GM23338 (cell line): ENCODE data around the gene KIF22. TPM values are rescaled to one million over a fixed set of nuclear protein-coding genes. Genes with fewer than 3 reads are reported as not detected.

Source experiments
- ATAC-seq: fragments of 200-7000 bp; cut with Tn5 transposase; 3 replicates; pipeline ENCODE4 v1.9.1; 2020
- DNase-seq: peaks from one replicate; pipeline ENCODE4 v3.0.0-alpha.2; 2015; ENCODE audit warnings: low spot score
- H2AFZ ChIP-seq: fragments of 200-600 bp; sonication (generic); 2 replicates; pipeline ENCODE4 v1.8.0; 2016; ENCODE audit warnings: antibody characterized with exemption, mild to moderate bottlenecking, moderate library complexity
- H3F3A ChIP-seq: fragments of 200-600 bp; sonication (generic); replicated peaks from 2 replicates; pipeline ENCODE4 v1.8.0; 2017; ENCODE audit warnings: antibody characterized with exemption, mixed run types, low read depth
- H3K27ac ChIP-seq: fragments of 200-600 bp; sonication (generic); 2 replicates; pipeline ENCODE4 v1.6.1; 2016; ENCODE audit warnings: low read depth
- H3K27me3 ChIP-seq: fragments of 200-600 bp; sonication (generic); 2 replicates; pipeline ENCODE4 v1.8.0; 2016; ENCODE audit warnings: mild to moderate bottlenecking, mixed run types, moderate library complexity; ENCODE audit not compliant: insufficient read depth
- H3K36me3 ChIP-seq: fragments of 200-600 bp; sonication (generic); 2 replicates; pipeline ENCODE4 v1.8.0; 2016; ENCODE audit warnings: mild to moderate bottlenecking; ENCODE audit not compliant: insufficient read depth
- H3K4me1 ChIP-seq: fragments of 200-600 bp; sonication (generic); 2 replicates; pipeline ENCODE4 v1.8.0; 2016; ENCODE audit warnings: mild to moderate bottlenecking, moderate library complexity; ENCODE audit not compliant: insufficient read depth
- H3K4me2 ChIP-seq: fragments of 200-600 bp; sonication (generic); 2 replicates; pipeline ENCODE4 v1.7.1; 2017; ENCODE audit warnings: mixed run types
- H3K4me3 ChIP-seq: fragments of 200-600 bp; sonication (generic); 2 replicates; pipeline ENCODE4 v1.6.1; 2016; ENCODE audit warnings: mixed run types
- H3K79me2 ChIP-seq: fragments of 200-600 bp; sonication (generic); replicated peaks from 2 replicates; pipeline ENCODE4 v1.8.0; 2017; ENCODE audit warnings: mild to moderate bottlenecking; ENCODE audit not compliant: insufficient read depth
- H3K9me2 ChIP-seq: fragments of 200-600 bp; sonication (generic); 2 replicates; pipeline ENCODE4 v1.8.0; 2017; ENCODE audit not compliant: insufficient read depth
- H4K20me1 ChIP-seq: fragments of 200-600 bp; sonication (generic); replicated peaks from 2 replicates; pipeline ENCODE4 v1.8.0; 2017; ENCODE audit warnings: mild to moderate bottlenecking; ENCODE audit not compliant: insufficient read depth
- H3K27ac Mint-ChIP-seq: 2 replicates; pipeline ENCODE4 v1.8.0; 2020; ENCODE audit warnings: inconsistent platforms, mild to moderate bottlenecking, moderate library complexity, mixed read lengths
- H3K27me3 Mint-ChIP-seq: 3 replicates; pipeline ENCODE4 v1.8.0; 2022; ENCODE audit warnings: low read depth, mild to moderate bottlenecking, moderate library complexity, mixed read lengths, inconsistent platforms; ENCODE audit not compliant: insufficient read depth, poor library complexity
- H3K36me3 Mint-ChIP-seq: 3 replicates; pipeline ENCODE4 v1.8.0; 2021; ENCODE audit warnings: low read depth, mild to moderate bottlenecking, inconsistent platforms, moderate library complexity, mixed read lengths
- H3K4me1 Mint-ChIP-seq: 3 replicates; pipeline ENCODE4 v1.8.0; 2020; ENCODE audit warnings: mild to moderate bottlenecking, inconsistent platforms, mixed read lengths
- H3K4me3 Mint-ChIP-seq: 3 replicates; pipeline ENCODE4 v1.8.0; 2021; ENCODE audit warnings: moderate library complexity, mild to moderate bottlenecking, inconsistent platforms, mixed read lengths
- H3K9me3 Mint-ChIP-seq: 3 replicates; pipeline ENCODE4 v1.8.0; 2020; ENCODE audit warnings: moderate library complexity, mild to moderate bottlenecking, inconsistent platforms, mixed read lengths
- CREB1 ChIP-seq: fragments of 250-450 bp; sonication (Bioruptor Pico); IDR thresholded peaks from 2 replicates; pipeline ENCODE4 v1.5.0; 2020; ENCODE audit warnings: low read depth, mild to moderate bottlenecking, moderate library complexity
- EZH2 ChIP-seq: fragments of 200-600 bp; sonication (generic); IDR thresholded peaks from one replicate; pipeline ENCODE4 v1.8.0; 2017; ENCODE audit warnings: antibody characterized with exemption, mild to moderate bottlenecking, low read depth; ENCODE audit not compliant: unreplicated experiment
- EZH2phosphoT487 ChIP-seq: fragments of 200-600 bp; sonication (generic); IDR thresholded peaks from one replicate; pipeline ENCODE4 v1.8.1; 2018; ENCODE audit warnings: antibody characterized with exemption; ENCODE audit not compliant: unreplicated experiment
- NANOG ChIP-seq: IDR thresholded peaks from 2 replicates; pipeline ENCODE4 v1.6.1; 2016; ENCODE audit warnings: antibody characterized with exemption, borderline replicate concordance
- POLR2AphosphoS5 ChIP-seq: IDR thresholded peaks from 2 replicates; pipeline ENCODE4 v1.6.1; 2016; ENCODE audit warnings: antibody characterized with exemption, low read depth
- ZNF114 ChIP-seq: fragments of 250-450 bp; sonication (Bioruptor Pico); IDR thresholded peaks from 2 replicates; pipeline ENCODE4 v1.5.0; 2020; ENCODE audit warnings: mild to moderate bottlenecking, moderate library complexity
- ZNF331 ChIP-seq: fragments of 250-450 bp; sonication (Bioruptor Pico); IDR thresholded peaks from 2 replicates; pipeline ENCODE4 v1.5.0; 2020; ENCODE audit warnings: low read depth, mild to moderate bottlenecking, moderate library complexity
- polyA plus RNA-seq: library from polyadenylated mRNA; unstranded; fragments of >200 nt; fragmentation: Nextera tagmentation; extraction: Ambion mirVana; gene quantifications from 2 replicates; pipeline ENCODE4 v1.2.1, GENCODE V29; 2016
- total RNA-seq: library from RNA; depleted of rRNA; stranded (reverse); fragments of >200 nt; shearing (Covaris generic); gene quantifications from 2 replicates; pipeline ENCODE4 v1.2.3, GENCODE V29; 2014
- TF ChIP-seq, protein P1 (sequence below): IDR thresholded peaks from one replicate; pipeline ENCODE4 v1.6.1; 2018; ENCODE audit warnings: antibody characterized with exemption; ENCODE audit not compliant: unreplicated experiment
- TF ChIP-seq, protein P2 (sequence below): IDR thresholded peaks from 2 replicates; pipeline ENCODE4 v1.6.1; 2016; ENCODE audit warnings: antibody characterized with exemption

The KIF22 gene
- total and polyA plus RNA-seq, 2 experiments from 2014 or later, result 110 to 192 TPM

DNA sequence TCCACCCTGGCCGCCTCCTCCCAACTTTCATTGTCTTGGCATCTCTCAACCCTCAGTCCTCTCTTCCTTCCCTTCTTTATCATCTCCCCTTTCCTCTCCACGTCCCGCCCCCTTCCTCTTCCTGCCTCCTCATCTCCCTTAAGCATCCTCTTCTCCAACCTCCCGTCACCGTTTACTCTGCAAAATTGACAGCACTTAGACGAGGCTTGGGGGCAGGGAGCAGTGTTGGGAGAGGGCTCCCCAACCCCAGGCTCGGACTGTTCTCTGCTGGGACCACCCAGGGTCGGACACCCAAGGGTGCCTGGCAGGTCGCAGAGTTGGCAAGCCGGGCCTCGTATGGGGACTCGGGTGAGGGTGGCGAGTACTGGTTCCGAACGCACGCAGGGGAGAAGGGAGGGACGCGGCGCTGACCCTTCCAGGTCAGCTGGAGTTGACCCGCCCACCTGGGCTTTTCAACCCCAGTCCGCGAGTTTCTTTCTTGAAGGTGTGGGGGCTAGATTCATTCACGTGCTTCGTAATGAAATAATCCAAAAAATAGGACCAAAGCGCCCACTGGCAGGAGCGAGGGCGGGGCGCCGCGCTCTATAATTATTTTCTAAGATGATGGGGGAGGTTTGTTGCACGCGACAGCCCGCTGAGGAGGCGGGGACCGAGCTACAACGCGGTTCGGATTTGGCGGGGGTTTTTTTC, 24.6 kb downstream of the KIF22 start:
- peak overlapping the region; percentile 96 for H3K4me3 Mint-ChIP-seq
- H3K27ac Mint-ChIP-seq, result peak overlapping the region; percentile 63
- peaks cover 53% of the 10 kb centered on the region for H3K4me1 ChIP-seq
- H3K79me2 ChIP-seq, result peaks cover 23% of the 10 kb centered on the region
- peaks cover 57% of the 10 kb centered on the region for H3K4me1 Mint-ChIP-seq
- no peaks in the 10 kb centered on the region for H3K27me3 ChIP-seq
- H4K20me1 ChIP-seq, result 0 out of 2 replicates have a peak, but pooled peaks cover 2% of the 10 kb centered on the region
- peak overlapping the region; percentile 100 for H3K4me3 ChIP-seq
- ATAC-seq (no peak), DNase-seq (peak; percentile 71)
- peak overlapping the region; percentile 69; the same call in 1 of the 2 replicates for H2AFZ ChIP-seq
- peak overlapping the region; percentile 78 for H3K27ac ChIP-seq
- H3K9me2 ChIP-seq, result no peaks in the 10 kb centered on the region
- H3K9me3 Mint-ChIP-seq, result peaks cover 4% of the 10 kb centered on the region; the same call in 1 of the 3 replicates
- no peak for TF ChIP-seq POLR2AphosphoS5
- TF ChIP-seq, protein P1, sequence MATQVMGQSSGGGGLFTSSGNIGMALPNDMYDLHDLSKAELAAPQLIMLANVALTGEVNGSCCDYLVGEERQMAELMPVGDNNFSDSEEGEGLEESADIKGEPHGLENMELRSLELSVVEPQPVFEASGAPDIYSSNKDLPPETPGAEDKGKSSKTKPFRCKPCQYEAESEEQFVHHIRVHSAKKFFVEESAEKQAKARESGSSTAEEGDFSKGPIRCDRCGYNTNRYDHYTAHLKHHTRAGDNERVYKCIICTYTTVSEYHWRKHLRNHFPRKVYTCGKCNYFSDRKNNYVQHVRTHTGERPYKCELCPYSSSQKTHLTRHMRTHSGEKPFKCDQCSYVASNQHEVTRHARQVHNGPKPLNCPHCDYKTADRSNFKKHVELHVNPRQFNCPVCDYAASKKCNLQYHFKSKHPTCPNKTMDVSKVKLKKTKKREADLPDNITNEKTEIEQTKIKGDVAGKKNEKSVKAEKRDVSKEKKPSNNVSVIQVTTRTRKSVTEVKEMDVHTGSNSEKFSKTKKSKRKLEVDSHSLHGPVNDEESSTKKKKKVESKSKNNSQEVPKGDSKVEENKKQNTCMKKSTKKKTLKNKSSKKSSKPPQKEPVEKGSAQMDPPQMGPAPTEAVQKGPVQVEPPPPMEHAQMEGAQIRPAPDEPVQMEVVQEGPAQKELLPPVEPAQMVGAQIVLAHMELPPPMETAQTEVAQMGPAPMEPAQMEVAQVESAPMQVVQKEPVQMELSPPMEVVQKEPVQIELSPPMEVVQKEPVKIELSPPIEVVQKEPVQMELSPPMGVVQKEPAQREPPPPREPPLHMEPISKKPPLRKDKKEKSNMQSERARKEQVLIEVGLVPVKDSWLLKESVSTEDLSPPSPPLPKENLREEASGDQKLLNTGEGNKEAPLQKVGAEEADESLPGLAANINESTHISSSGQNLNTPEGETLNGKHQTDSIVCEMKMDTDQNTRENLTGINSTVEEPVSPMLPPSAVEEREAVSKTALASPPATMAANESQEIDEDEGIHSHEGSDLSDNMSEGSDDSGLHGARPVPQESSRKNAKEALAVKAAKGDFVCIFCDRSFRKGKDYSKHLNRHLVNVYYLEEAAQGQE, result no peak
- TF ChIP-seq EZH2phosphoT487, result no peak
- TF ChIP-seq, protein P2, sequence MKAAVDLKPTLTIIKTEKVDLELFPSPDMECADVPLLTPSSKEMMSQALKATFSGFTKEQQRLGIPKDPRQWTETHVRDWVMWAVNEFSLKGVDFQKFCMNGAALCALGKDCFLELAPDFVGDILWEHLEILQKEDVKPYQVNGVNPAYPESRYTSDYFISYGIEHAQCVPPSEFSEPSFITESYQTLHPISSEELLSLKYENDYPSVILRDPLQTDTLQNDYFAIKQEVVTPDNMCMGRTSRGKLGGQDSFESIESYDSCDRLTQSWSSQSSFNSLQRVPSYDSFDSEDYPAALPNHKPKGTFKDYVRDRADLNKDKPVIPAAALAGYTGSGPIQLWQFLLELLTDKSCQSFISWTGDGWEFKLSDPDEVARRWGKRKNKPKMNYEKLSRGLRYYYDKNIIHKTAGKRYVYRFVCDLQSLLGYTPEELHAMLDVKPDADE, result no peak
- TF ChIP-seq ZNF331 (CRISPR knock-in tag), result no peak
- no peak for TF ChIP-seq EZH2
- TF ChIP-seq ZNF114 (CRISPR knock-in tag), result no peak
- H3K36me3 Mint-ChIP-seq, result peaks cover 36% of the 10 kb centered on the region
- H3K4me2 ChIP-seq, result peak overlapping the region; percentile 98
- peaks cover 38% of the 10 kb centered on the region for H3F3A ChIP-seq
- H3K36me3 ChIP-seq, result peaks cover 13% of the 10 kb centered on the region
- H3K27me3 Mint-ChIP-seq, result peaks cover 35% of the 10 kb centered on the region

DNA sequence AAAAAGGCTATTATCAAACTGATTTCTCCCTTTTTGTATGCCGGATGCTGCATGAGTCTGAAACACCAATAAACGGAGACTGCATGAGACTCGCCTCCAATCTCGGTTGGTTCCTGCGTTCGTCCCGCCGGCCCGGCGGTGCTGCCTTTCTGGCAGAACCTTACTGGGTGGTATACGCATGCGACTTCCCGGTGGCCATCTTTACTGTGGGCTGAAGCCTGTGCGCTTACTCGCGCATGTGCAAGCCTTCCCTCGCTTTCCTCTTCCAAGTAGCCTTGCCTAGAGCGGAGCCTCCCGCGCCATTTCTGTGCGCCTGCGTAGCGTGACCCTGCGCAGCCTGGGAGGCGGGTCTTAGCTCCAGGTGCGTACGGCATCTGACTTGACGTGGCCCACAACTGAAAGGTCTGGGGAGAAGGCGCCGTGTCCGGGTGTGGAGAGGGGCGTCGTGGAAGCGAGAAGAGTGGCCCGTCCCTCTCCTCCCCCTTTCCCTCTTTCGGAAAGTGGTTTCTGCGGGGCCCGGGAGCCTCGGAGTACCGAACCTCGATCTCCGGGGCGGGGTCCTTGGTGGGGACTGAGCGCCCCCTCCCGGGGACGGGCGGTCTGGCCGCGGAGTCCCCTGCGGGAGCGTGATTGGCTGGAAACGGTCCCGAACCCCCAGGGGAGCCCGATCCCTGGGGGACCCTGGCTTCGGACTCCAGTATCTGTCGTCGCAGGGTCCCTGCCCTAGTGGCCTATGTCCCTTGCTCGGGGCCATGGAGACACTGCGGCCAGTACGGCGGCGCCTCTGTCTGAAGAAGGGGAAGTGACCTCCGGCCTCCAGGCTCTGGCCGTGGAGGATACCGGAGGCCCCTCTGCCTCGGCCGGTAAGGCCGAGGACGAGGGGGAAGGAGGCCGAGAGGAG, 25.5 kb downstream of the KIF22 start, which contains the start of gene PAGR1:
Gene PAGR1 (plus strand): TSS at position 360 of the 901 bp plus-strand sequence. CDS start 374 bp downstream, at position 734.
- 0 out of 2 replicates have a peak, but pooled peaks cover 2% of the 10 kb centered on the region for H4K20me1 ChIP-seq
- H3K27me3 ChIP-seq, result no peaks in the 10 kb centered on the region
- H3K27ac ChIP-seq, result peak within 1 kb of the TSS; percentile 78
- peak within 1 kb of the TSS; percentile 96 for H3K4me3 Mint-ChIP-seq
- DNase-seq (peak; percentile 99), ATAC-seq (peak; percentile 46)
- no peaks in the 10 kb centered on the region for H3K9me2 ChIP-seq
- peak within 1 kb of the TSS; percentile 97 for H2AFZ ChIP-seq
- H3K4me1 ChIP-seq, result peaks cover 45% of the 10 kb centered on the region
- peaks cover 31% of the 10 kb centered on the region; the same call in 1 of the 2 replicates for H3F3A ChIP-seq
- peaks cover 35% of the 10 kb centered on the region for H3K36me3 Mint-ChIP-seq
- H3K4me2 ChIP-seq, result peak within 1 kb of the TSS; percentile 98
- H3K4me3 ChIP-seq, result peak within 1 kb of the TSS; percentile 100
- peaks cover 23% of the 10 kb centered on the region for H3K79me2 ChIP-seq
- H3K9me3 Mint-ChIP-seq, result peaks cover 4% of the 10 kb centered on the region; the same call in 1 of the 3 replicates
- peaks cover 13% of the 10 kb centered on the region for H3K36me3 ChIP-seq
- peaks cover 53% of the 10 kb centered on the region for H3K4me1 Mint-ChIP-seq
- H3K27me3 Mint-ChIP-seq, result peaks cover 29% of the 10 kb centered on the region
- peak within 1 kb of the TSS; percentile 98 for H3K27ac Mint-ChIP-seq
- TF ChIP-seq CREB1 (CRISPR knock-in tag), result peak; percentile 89
- peak; percentile 88 for TF ChIP-seq POLR2AphosphoS5
- TF ChIP-seq NANOG, result no peak
- TF ChIP-seq, protein P2, result peak; percentile 79
- TF ChIP-seq, protein P1, result peak; percentile 7
